ENCODE data around the gene NPSR1. TPM values are rescaled to one million over a fixed set of nuclear protein-coding genes. Genes with fewer than 3 reads are reported as not detected.

NPSR1 gene
- total and polyA plus RNA-seq, 11 donors: not detected

GRCh38 chr7:34841326-34841725 is 183.3 kb downstream of the NPSR1 start:
- Histone ChIP-seq H3K27ac (no peak overlapping the region), H3K9me3 (no peaks in the 10 kb centered on the region), H3K36me3 (no peaks in the 10 kb centered on the region), H3K4me3 (no peak overlapping the region), H3K4me1 (no peaks in the 10 kb centered on the region), H3K27me3 (peaks cover 0 to 9% (median 0%) of the 10 kb centered on the region in 9 donors)
- DNase-seq: no peak
- ATAC-seq: no peak
- intact Hi-C loops (cut with DNase I): no loop called here
- WGBS, 4 donors: 84 to 88% (median 85%) methylated on average over 4 of the region's 4 CpGs
- TF ChIP-seq CTCF (IDR thresholded peaks at IDR 0.05) (no peak), POLR2A (IDR thresholded peaks at IDR 0.05) (no peak)

- DNase-seq: no peak
- no peak overlapping the region for H3K27ac ChIP-seq
- H3K9me3 ChIP-seq: no peaks in the 10 kb centered on the region
- intact Hi-C loops (cut with DNase I): no loop called here
- H3K36me3 ChIP-seq: no peaks in the 10 kb centered on the region
- no peak for TF ChIP-seq CTCF (IDR thresholded peaks at IDR 0.05)
- TF ChIP-seq POLR2A (IDR thresholded peaks at IDR 0.05): no peak
- ATAC-seq: no peak
- H3K27me3 ChIP-seq: peaks cover 0 to 9% (median 0%) of the 10 kb centered on the region in 9 donors
- 84 to 91% (median 89%) methylated on average over 6 of the region's 6 CpGs for WGBS, 4 donors
- H3K4me3 ChIP-seq: no peak overlapping the region
- no peaks in the 10 kb centered on the region for H3K4me1 ChIP-seq
These were observed 184.8 kb downstream of the NPSR1 start for GRCh38 chr7:34842782-34843181.

- no peaks in the 10 kb centered on the region for H3K4me1 ChIP-seq
- peaks cover 0 to 9% (median 0%) of the 10 kb centered on the region in 9 donors for H3K27me3 ChIP-seq
- no peaks in the 10 kb centered on the region for H3K36me3 ChIP-seq
- DNase-seq: no peak
- no peak overlapping the region for H3K27ac ChIP-seq
- 83 to 94% (median 86%) methylated on average over 1 of the region's 1 CpG for WGBS, 4 donors
- H3K4me3 ChIP-seq: no peak overlapping the region
- H3K9me3 ChIP-seq: no peaks in the 10 kb centered on the region
- intact Hi-C loops (cut with DNase I): no loop called here
- ATAC-seq: no peak
- TF ChIP-seq CTCF (IDR thresholded peaks at IDR 0.05) (no peak), POLR2A (IDR thresholded peaks at IDR 0.05) (no peak)
These were observed 186.4 kb downstream of the NPSR1 start for GRCh38 chr7:34844406-34844805.

- intact Hi-C loops (cut with DNase I): no loop called here
- WGBS, 4 donors: 30 to 39% (median 36%) methylated on average over 5 of the region's 5 CpGs
- H3K9me3 ChIP-seq: no peaks in the 10 kb centered on the region
These were observed 187.1 kb downstream of the NPSR1 start for GRCh38 chr7:34844936-34845665.

More at GRCh38 chr7:34844936-34845665, 187.1 kb downstream of the NPSR1 start:
- Histone ChIP-seq H3K27me3 (peaks cover 0 to 9% (median 0%) of the 10 kb centered on the region in 9 donors), H3K27ac (no peak overlapping the region), H3K36me3 (no peaks in the 10 kb centered on the region), H3K4me1 (no peaks in the 10 kb centered on the region), H3K4me3 (no peak overlapping the region)
- no peak for DNase-seq
- no peak for ATAC-seq
- no peak for TF ChIP-seq POLR2A (IDR thresholded peaks at IDR 0.05)
- no peak for TF ChIP-seq CTCF (IDR thresholded peaks at IDR 0.05)

Measured in heart left ventricle (tissue), 16 donors.